Panc1 (cell line): ENCODE results near the gene NSMCE1.

Experiments
- CTCF ChIP-seq: fragments of 450-650 bp; IDR thresholded peaks from 2 replicates; pipeline ENCODE4 v1.5.1; 2017; ENCODE audit warnings: mild to moderate bottlenecking
- POLR2AphosphoS5 ChIP-seq: IDR thresholded peaks from 2 replicates; pipeline ENCODE4 v1.6.1; 2012; ENCODE audit warnings: mild to moderate bottlenecking, low read depth, low read length, moderate library complexity
- REST ChIP-seq, 2 experiments: IDR thresholded peaks; 2 replicates each; pipeline ENCODE4 v1.6.1; 2011 to 2012; ENCODE audit warnings: low read depth in 2 of 2, control low read depth in 1 of 2, low read length in 1 of 2, mild to moderate bottlenecking in 1 of 2, moderate library complexity in 1 of 2; ENCODE audit not compliant: insufficient read depth in 1 of 2
- SIN3A ChIP-seq: IDR thresholded peaks from 2 replicates; pipeline ENCODE4 v1.6.1; 2012; ENCODE audit warnings: low read depth, mild to moderate bottlenecking, low read length, moderate library complexity, borderline replicate concordance; ENCODE audit not compliant: insufficient read depth
- TCF7L2 ChIP-seq: IDR thresholded peaks from 2 replicates; pipeline ENCODE4 v1.6.1; 2011; ENCODE audit warnings: mild to moderate bottlenecking, low read depth, low read length, inconsistent platforms

- TF ChIP-seq SIN3A (no peak), CTCF (no peak), TCF7L2 (peak; percentile 88), POLR2AphosphoS5 (peak; percentile 92), REST (IDR thresholded peaks at IDR 0.05; ENCODE audit: insufficient read depth in 1 of 2, low read depth in 2 of 2, low read length in 1 of 2) (no peak)
Measured at GRCh38 chr16:27203507-27204311, 64.9 kb downstream of the NSMCE1 start, which contains the start of gene KDM8.
